HG03571 (cell line): ENCODE measurements around the gene IQCE.
"Not testable (repeated sequence)": the region's sequence is repeated elsewhere in the genome, so short reads cannot be mapped to it uniquely, and the experiment has no call there.

ENCODE experiments used
- ATAC-seq: cut with Tn5 transposase; IDR thresholded peaks from one replicate; pipeline ENCODE4 v1.9.1; 2021; ENCODE audit not compliant: unreplicated experiment

IQCE gene

DNA sequence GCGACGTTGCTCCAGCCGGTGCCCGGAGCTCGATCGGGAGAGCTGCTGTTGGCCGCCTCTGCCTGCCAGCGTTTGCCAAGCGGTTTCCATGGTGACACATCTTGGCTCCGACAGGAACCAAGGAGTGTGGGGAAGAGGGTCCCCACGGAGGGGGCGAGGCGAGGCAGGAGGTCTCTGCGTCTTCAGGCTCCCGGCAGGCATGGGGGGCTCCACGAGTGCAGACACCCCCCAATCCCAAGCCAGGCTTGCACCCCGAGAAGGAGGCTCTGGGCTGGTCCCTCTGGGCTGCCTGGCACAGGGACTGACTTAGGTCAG, 27.0 kb upstream of the IQCE start:
- ATAC-seq: not testable (repeated sequence)

DNA sequence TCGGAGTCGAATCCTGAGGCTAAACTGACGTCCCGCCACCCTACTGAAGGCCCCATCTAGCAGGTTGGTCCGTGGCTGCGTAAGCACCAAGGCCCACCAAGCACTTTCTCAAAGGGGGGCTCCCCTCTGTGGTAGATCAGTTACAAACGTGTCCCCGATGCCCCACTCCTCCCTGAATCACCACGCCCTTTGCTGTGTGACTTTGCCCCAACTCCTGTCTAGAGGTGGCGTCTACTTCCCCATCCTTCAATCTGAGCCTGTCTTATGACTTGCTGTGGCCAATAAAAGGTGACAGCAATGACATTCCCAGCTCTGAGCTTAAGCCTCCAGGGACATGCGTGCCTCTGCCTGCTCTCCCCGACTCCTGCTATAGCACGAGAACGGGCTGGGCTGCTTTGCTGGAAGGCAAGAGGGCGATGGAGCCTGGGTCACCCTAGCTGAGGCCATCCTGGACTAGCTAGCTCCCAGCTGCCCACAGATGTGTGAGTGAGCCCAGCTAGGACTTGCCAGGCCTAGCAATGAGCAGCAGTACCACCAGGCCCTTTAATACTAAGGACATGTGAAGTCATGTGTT, 26.5 kb upstream of the IQCE start:
- not testable (repeated sequence) for ATAC-seq

GRCh38 chr7:2532816-2533215, 26.0 kb upstream of the IQCE start:
- ATAC-seq: not testable (repeated sequence)

DNA sequence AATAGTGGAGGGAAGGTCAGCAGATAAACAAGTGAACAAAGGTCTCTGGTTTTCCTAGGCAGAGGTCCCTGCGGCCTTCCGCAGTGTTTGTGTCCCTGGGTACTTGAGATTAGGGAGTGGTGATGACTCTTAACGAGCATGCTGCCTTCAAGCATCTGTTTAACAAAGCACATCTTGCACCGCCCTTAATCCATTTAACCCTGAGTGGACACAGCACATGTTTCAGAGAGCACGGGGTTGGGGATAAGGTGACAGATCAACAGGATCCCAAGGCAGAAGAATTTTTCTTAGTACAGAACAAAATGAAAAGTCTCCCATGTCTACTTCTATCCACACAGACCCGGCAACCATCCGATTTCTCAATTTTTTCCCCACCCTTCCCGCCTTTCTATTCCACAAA, 25.2 kb upstream of the IQCE start:
- ATAC-seq: not testable (repeated sequence)

DNA sequence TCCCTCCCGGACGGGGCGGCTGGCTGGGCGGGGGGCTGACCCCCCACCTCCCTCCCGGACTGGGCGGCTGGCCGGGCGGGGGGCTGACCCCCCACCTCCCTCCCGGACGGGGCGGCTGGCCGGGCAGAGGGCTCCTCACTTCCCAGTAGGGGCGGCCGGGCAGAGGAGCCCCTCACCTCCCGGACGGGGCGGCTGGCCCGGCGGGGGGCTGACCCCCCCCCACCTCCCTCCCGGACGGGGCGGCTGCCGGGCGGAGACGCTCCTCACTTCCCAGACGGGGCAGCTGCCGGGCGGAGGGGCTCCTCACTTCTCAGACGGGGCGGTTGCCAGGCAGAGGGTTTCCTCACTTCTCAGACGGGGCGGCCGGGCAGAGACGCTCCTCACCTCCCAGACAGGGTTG, 24.6 kb upstream of the IQCE start:
- ATAC-seq: not testable (repeated sequence)

DNA sequence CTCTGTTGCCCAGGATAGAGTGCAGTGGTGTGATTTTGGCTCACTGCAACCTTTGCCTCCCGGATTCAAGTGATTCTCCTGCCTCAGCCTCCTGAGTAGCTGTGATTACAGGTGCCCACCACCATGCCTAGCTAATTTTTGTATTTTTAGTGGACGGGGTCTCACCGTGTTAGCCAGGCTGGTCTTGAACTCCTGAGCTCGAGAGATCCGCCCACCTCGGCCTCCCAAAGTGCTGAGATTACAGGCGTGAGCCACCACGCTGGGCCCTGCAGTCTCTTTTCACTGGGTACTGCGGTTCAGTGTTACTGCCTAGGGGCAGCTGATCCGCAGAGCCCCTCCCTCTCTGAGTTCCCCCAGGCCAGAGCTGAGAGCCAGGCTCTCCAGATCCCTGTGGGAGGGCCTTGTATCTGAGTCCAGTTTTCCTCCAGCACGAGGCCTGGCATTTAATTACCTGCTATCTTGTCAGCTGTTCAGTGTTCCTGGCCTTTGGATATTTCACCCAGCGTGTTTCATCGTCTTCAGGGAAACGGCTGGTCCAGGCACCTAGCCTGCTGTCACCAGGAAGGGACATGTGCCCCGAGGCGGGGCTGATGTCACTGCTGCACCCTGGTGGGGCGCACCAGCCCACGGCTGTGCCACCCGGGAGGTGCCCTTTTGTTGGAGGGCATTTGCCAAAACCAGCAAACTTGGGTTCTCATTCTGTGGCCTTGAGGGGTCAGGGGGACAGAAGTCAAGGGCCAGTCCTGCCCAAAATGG, 22.7 kb upstream of the IQCE start:
- not testable (repeated sequence) for ATAC-seq

GRCh38 chr7:2537981-2538851, 20.6 kb upstream of the IQCE start:
- ATAC-seq: no peak

DNA sequence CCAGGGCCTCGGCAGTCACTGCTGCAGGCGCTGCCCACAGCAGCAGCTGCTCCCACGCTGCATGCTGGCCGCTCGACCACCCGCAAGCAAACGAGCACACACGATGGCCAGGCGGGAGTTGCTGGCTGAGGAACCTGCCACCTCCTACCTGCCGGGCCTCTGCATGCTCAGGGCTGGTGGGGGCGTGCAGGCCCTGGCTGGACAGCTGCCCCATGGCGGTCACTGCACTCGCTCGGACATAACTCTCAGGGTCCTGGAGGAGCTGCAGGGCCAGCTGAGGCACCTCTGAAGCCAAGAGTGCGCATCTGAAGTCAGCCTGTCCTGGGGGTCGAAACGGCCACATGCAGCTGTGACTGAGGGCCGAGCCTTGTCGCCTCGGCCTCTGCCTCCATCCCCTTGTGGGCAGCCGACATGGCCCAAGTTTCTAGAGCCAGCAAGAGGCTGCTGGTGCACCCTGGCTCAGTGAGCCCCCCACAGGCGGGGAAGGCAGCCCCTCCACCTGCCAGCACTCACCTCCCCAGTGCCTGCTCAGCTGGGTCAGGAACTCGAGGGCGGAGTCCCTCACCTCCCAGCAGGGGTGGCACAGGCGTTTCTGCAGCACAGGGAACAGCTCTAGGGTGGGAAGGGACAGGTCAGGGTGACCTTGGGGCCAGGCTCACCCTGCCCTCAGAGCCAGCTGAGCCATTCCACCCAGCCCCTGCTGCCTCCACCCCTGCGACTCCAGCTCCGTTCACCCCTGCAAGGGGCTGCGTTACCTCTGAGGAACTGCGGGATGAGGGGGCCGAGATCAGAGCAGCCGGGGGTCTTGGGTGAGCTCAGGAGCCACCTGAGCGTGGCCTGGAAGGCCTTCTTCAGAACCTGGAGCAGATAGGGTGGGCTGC, 19.5 kb upstream of the IQCE start:
- no peak for ATAC-seq

DNA sequence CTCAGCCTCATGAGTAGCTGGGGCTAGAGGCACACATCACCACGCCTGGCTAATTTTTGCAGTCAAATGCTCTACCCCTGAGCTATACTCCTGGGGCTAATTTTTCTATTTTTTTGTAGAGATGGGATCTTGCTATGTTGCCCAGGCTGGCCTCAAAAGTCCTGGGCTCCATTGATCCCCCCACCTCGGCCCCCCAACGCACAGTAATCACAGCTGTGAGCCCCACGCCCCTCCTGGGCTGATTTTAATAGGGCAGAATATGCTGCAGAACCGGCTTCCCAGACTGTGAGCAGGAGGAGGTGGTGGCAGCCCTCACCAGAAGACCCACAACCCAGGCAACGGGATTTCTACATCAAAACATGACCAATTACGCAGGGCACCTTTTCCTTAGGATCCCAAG, 18.6 kb upstream of the IQCE start:
- ATAC-seq: no peak

DNA sequence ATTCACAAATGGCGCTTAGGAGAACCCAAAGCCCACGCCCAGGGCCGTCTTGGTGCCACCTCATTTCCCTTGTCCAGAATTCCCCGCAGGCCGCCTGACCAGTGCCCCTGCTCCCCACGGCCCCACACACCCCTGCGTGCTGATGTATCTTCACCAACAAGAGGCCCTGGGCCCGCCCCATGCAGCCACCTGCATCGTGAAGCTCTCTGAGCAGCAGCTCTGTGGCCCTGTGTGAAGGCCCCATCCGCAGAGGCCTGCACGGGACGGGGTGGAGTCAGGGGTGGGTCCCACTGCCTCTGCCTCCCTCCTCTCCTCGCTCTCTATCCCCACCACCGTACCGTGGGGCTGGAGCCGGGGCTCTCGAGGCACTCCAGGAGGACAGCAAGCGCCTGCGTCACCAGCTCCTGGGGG, 18.1 kb upstream of the IQCE start:
- ATAC-seq: no peak

GRCh38 chr7:2541291-2542010, 17.3 kb upstream of the IQCE start:
- ATAC-seq: no peak

DNA sequence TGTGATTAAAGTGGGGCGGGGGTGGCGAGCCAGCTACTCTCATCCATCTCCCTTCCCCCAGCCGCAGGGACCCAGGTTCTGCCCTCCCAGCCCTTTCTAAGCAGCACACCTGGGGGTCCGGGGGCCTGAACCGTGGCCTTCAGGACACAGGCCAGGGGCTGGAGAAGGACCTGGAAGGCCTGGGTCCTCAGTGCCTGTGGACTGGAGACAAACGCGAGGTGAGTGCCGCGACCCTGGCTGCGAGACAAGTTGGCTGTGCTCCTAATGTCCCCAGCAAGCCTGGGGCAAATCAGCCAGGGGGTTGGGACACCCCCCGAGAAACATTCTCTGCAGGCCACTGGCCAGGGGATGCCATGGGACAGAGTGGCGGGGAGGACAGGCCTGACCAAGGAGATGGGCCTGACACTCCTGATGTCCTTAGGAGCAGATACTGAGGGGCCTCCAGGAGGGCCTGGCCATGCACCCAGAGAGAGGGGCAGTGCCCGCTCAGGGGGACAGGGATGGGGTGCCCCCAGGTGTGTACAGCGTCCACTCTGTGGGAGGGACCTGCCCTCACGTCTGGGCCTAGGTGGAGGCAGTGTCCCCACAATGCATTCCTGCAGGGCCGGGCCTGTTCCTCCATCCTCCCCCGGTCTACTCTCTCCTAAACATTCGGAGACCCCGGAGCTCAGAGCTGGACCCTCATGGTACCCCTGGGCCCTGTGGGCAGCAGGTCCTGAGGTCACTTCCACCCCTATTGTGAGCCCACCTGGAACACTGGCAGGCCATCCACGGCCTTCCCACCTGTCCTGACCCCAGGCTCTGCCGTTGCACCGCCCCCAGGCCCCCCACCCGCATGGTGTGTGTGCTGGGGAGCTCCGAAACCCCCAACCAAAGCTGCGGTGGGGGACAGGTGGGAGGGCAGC, 16.5 kb upstream of the IQCE start:
- ATAC-seq: no peak

- no peak for ATAC-seq
Observed at GRCh38 chr7:2542916-2543871, 15.6 kb upstream of the IQCE start.

DNA sequence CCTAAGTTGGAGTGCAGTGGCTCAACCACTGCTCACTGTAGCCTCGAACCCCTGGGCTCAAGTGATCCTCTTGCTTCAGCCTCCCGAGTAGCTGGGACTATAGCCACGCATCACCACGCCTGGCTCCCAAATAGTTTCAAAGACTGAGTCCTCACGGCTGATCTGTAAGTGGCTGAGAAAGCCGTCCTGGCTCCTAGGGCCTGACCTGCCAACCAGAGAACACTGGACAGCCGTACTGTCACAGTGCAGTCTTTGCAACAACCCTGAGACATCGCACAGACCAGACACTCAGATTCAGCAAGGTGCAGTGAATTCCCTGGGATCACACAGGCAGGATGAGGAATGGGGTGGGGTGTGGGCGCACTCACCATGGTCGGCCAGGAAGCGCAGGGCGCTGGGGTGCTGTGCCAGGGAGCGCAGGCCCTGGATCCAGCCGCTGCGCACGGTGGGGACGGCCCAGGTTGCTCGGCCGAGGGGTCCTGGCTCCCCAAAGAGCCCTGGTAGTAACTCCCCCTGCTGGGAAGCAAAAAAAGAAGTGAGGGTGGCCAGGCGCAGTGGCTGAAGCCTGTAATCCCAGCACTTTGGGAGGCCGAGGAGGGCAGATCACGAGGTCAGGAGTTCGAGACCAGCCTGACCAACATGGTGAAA, 14.1 kb upstream of the IQCE start:
- ATAC-seq: no peak

- ATAC-seq: no peak
Observed at GRCh38 chr7:2545746-2546425, 12.9 kb upstream of the IQCE start.

DNA sequence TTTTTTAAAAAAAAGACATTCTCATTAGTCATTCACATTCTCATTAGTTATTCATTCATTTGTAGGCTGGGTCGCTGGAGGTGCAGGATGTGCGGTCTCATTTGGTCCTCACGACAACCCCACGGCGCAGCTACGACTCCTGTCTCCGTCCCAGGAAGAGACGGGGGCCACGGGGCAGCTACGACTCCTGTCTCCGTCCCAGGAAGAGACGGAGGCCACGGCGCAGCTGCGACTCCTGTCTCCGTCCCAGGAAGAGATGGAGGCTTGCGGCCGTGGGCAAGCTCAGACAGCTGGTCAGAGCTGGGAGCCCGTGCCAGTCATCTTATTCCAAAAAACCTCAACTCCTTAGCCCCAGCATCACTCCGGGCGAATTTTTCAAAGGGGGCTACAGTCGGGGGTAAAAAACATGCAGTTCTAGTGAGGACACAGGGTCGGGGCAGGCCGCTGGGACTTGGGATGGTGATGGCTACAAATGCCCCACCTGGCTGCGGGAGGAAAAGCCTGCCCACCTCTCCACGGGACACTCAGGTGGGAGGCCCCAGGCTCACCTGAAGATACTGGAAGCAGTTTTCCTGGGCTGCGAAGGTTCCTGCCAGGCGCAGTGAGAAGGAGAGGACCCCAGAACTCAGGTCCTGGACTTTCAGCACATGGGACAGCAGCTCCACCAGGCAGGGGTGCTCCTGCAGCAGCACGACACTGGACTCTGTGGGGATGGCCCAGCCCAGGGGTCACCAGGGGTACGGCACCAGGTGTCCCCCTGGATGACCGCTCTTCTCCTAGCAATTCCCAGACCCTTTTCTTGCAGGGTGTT, 11.8 kb upstream of the IQCE start:
- ATAC-seq: no peak
